Body of pancreas (tissue), 4 donors: ENCODE results near the gene GRIK2.

Experiments used
- POLR2A ChIP-seq, 3 donors: fragments of 450-650 bp; IDR thresholded peaks; one replicate each; pipeline ENCODE4 v1.6.1; 2016; ENCODE audit warnings: antibody characterized with exemption in 3 of 3, mild to moderate bottlenecking in 2 of 3
- TF ChIP-seq, protein P1 (sequence below), 7 experiments: fragments of 450-650 bp in 4 of 7; fragments of 200-600 bp in 3 of 7; sonication (generic) in 3 of 7; IDR thresholded peaks; one replicate each; pipeline ENCODE4 v1.5.1; 2016 to 2019; ENCODE audit warnings: antibody characterized with exemption in 7 of 7

DNA sequence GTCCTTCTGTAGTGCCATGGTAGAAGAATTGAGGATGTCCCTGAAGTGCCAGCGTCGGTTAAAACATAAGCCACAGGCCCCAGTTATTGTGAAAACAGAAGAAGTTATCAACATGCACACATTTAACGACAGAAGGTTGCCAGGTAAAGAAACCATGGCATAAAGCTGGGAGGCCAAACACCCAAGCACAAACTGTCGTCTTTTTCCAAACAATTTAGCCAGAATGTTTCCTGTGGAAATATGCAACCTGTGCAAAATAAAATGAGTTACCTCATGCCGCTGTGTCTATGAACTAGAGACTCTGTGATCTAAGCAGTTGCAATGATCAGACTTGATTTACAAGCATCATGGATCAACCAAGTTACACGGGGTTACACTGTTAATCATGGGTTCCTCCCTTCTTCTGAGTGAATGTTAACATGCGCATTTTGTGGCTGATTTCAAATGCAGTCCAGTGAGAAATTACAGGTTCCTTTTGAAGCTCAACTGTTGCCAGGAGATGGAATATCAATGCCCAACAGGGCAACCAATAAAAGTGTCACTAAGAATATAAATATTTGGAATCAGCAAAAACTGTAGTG is 674.9 kb downstream of the GRIK2 start:
- TF ChIP-seq, protein P1, sequence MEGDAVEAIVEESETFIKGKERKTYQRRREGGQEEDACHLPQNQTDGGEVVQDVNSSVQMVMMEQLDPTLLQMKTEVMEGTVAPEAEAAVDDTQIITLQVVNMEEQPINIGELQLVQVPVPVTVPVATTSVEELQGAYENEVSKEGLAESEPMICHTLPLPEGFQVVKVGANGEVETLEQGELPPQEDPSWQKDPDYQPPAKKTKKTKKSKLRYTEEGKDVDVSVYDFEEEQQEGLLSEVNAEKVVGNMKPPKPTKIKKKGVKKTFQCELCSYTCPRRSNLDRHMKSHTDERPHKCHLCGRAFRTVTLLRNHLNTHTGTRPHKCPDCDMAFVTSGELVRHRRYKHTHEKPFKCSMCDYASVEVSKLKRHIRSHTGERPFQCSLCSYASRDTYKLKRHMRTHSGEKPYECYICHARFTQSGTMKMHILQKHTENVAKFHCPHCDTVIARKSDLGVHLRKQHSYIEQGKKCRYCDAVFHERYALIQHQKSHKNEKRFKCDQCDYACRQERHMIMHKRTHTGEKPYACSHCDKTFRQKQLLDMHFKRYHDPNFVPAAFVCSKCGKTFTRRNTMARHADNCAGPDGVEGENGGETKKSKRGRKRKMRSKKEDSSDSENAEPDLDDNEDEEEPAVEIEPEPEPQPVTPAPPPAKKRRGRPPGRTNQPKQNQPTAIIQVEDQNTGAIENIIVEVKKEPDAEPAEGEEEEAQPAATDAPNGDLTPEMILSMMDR (IDR thresholded peaks at IDR 0.05), result no peak
- no peak for TF ChIP-seq POLR2A (IDR thresholded peaks at IDR 0.05)
